ENCODE data around the gene CA11.

CA11 gene

DNA sequence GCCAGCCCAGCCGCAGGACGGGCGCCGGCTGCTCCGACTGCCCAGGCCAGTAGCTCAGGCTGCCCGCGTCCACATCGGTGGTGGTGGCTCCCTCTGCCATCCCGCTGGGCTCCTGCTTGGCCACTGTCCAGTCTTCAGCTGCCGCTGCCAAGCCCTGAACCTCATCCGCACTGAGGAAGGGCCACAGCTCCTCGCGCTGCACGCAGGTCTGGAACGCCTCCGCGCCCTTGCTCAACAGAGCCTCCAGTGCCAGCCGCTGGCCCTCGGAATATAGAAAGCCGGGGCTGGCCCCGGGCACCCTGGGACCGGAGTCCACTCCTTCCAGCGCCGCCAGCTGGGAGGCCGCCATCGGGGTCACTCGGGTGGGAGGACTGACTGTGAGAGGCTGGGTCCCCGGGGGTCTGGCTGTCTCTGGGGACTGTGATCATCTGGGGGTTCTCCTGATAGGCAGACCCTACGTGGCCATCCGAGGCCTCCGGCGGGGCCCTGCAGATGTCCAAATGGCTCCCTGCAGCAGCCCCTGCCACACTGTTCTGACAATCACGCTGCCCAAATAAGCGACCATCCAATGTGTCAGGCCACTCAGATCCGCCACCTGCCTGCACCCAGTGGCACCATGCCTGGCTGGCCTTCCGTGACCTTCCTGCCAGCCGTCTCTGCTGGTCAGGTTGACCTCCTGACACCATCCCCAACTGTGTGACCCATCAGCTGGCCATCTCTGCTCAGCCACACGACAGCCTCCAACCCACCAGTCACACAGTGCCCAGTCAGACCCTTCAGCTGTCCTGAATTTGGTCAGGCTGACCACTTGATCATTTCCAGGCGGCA, 32.7 kb downstream of the CA11 start:
- DNase-seq (ENCODE audit: low read depth): no peak

DNA sequence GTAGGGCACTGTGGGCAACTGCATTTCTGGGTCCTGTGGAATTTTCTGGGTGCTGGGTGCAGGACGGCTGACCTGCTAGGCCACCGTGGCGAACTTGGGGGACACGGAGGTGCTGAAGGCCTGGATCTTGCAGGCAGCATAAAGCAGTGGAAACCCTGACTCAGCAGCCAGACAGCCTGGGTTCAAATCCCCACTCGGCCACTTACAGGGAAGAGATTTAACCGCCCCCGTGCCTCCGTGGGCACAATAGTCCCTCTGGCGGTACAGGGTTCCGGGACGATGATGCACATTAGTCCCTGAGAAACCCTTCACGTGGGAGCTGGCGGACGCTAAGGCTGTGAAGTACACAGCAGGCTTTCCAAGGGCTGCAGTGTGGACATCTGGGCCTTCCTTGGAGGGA, 34.1 kb downstream of the CA11 start:
- no peak for DNase-seq (ENCODE audit: low read depth)

DNA sequence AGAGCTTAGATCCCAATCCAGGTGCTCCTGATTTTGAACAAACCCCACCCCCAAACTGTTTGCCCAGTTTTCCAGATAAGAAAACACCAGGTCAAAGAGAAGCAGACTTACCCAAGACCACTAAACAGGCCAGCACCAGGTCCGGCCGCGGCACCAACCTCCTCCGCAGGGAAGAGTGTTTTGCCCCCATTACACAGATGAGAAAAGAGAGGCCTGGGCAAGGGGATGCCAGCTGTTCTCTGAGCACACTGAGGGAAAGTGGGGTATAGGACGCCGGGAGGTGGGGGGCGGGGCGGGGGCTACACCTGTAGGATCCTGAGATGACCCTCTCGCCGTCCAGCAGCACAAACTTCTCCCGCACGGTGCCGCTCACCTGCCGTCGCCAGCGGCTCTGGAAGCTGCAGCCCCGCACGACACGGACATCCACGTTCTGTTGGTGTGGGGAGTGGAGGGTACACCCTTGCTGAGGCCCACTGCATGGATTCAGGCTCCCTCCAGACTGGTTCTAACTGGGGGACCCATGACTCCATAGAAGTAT, 36.3 kb downstream of the CA11 start:
- no peak for DNase-seq (ENCODE audit: low read depth)

DNA sequence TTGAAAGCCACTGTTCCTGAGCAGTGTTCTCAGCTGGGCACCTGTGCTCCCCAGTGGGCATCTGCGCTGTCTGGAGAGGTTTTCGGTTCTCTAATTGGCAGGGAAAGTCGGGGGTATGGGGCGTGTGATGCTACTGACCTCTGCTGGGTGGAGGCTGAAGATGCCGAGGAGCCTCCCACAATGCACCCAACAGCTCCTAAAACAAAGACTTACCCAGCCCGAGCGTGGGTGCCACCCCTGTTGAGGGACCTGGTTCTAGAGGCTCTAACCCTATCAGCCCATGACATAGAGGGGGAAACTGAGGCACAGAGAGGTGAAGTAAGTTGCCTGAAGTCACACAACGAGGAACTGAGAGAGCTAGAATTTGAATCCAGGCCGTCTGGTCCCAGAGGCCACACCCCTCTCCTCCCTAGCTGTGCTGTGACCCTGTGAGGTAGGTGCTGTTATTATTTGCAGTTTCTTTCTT, 37.2 kb downstream of the CA11 start:
- no peak for DNase-seq (ENCODE audit: low read depth)

DNA sequence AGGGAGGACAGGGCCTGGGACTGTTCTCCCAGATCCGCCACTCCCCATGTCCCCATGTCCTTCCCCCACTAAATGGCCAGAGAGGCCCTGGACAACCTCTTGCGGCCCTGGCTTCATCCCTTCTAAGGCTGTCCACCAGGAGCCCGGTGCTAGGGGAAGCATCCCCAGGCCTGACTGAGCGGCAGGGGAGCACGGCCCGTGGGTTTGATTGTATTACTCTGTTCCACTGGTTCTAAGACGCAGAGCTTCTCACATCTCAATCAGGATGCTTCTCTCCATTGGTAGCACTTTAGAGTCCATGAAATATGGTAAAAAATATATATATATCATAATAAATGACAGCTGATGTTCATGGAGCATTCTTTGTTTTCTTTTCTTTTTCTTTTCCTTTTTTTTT, 38.6 kb downstream of the CA11 start:
- no peak for DNase-seq (ENCODE audit: low read depth)

DNA sequence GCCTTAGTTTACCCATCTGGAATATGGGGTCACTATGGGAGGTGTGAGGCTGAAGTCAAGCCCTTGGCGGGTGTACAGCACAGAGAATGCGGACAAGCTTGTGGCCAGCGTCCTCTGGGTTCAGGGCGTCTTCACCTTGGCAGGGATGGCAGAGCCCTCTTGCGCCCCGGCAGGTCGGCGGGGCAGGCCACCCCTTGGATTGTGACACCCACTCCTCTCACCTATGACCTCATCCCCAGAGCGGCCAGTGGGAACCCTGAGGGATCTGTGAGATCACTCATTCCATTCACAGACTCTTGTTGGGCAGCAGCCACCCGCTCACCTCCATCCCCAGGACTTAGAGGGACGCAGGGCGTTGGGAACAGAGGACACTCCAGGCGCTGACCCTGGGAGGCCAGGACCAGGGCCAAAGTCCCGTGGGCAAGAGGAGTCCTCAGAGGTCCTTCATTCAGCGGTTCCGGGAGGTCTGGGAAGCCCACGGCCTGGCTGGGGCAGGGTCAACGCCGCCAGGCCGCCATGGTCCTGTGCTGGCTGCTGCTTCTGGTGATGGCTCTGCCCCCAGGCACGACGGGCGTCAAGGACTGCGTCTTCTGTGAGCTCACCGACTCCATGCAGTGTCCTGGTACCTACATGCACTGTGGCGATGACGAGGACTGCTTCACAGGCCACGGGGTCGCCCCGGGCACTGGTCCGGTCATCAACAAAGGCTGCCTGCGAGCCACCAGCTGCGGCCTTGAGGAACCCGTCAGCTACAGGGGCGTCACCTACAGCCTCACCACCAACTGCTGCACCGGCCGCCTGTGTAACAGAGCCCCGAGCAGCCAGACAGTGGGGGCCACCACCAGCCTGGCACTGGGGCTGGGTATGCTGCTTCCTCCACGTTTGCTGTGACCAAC, 39.3 kb downstream of the CA11 start, which contains the start of gene SPACA4:
Gene SPACA4 (plus strand): TSS at position 280 of the 896 bp plus-strand sequence. CDS start 237 bp downstream, at position 517.
- DNase-seq (ENCODE audit: low read depth): no peak

DNA sequence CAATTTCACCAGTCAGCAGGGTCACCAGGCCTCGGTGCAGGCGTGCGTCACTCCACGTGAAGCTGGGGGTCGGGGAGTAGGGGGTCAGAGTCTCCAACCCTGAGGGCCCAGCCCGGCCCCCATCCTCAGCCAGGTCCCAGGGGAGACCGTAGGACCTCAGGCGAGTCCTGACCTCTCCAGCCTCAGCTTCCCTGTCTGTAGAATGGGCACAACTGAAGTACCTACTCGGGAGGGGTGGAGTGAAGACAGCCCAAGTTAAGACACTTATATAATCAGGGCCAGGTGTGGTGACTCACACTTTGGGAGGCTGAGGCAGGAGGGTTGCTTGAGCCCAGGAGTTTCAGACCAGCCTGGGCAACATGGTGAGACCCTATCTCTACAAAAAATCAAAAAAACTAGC, 42.1 kb downstream of the CA11 start:
- no peak for DNase-seq (ENCODE audit: low read depth)

DNA sequence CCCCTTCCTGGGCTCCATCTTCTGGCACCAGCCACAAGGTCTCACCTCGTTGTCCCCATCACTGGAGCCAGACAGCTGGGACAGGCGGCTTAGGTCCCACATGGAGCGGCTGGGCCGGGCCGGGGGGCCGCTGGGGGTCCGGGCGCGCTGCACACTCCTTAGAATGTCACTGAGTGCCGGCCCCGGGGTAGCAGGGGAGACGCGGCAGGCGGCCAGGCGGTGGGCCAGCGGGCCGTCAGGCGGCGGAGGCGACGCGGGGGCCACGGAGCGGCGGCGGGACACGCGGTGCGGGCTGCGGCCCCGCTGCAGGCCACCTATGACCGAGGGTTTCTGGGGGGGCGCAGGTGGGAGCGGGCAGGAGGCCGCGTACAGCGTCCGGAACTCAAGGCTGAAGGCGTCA, 42.5 kb downstream of the CA11 start:
- no peak for DNase-seq (ENCODE audit: low read depth)

DNA sequence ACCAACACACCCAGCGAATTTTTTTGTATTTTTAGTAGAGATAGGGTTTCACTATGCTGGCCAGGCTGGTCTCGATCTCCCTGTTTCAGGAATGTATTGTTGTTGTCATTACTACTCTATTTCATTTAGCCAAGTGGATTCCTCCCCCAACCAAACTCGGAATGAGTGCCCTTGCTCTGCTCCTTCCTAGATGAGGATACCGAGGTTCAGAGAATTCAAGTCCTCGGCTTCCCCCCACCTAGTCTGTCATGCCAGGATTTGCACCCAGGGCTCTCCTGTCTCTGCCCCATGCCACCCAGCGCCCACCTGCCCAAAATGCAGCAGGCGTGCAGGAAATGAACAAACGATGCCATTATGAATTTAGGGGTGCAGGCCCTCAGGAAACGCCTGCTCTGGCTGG, 43.0 kb downstream of the CA11 start:
- no peak for DNase-seq (ENCODE audit: low read depth)

DNA sequence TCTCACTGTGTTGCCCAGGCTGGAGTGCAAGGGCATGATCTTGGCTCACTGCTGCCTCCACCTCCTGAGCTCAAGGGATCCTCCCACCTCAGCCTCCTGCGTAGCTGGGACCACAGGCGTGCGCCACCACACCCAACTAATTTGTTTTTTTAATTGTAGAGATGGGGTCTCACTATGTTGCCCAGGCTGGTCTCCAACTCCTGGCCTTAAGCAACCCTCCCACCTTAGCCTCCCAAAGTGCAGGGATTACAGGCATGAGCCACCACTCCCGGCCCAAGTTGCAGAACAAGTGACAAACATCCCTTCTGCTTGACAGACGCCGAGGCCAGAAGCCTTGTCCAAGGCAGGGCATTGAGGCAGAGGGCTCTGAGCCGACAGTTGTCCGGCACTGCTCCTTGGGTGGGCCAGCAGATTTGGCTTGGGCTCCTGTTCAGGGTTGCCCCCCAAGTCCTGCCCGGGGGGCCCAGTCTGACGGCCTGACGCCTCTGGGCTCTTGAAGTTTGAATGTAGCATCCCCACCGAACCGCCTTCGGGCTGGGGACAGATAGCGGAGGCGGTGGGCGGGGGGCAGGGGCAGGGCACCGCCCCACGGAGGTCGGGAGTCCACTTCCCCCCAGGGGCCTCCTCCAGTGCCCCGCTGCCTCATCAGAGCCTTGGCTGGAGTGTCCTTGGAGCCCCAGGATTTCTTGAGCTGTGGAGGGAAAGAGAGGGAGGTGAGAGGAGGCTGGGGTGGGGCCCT, 45.1 kb downstream of the CA11 start:
- no peak for DNase-seq (ENCODE audit: low read depth)

DNA sequence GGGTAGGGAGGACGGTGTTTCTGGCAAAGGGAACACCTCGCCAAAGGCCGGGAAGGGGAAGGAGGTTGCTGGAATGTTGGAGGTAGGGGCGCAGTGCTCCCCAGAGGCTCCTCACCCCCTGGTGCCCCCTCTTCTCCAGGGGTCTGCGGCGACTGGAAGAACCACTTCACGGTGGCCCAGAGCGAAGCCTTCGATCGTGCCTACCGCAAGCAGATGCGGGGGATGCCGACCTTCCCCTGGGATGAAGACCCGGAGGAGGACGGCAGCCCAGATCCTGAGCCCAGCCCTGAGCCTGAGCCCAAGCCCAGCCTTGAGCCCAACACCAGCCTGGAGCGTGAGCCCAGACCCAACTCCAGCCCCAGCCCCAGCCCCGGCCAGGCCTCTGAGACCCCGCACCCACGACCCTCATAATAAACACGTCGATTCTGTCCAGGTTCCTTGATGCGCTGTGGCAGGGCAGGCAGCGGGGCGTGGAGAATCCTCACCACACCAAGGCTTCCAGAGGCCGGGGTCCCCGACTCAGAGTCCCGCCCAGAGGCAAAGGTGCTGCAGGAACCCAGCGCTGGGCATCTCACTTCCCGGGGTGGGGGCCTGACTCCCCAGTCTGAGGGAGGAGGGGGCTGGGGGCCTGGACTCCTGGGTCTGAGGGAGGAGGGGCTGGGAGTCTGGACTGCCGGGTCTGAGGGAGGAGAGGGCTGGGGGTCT, 46.8 kb downstream of the CA11 start:
- no peak for DNase-seq (ENCODE audit: low read depth)

DNA sequence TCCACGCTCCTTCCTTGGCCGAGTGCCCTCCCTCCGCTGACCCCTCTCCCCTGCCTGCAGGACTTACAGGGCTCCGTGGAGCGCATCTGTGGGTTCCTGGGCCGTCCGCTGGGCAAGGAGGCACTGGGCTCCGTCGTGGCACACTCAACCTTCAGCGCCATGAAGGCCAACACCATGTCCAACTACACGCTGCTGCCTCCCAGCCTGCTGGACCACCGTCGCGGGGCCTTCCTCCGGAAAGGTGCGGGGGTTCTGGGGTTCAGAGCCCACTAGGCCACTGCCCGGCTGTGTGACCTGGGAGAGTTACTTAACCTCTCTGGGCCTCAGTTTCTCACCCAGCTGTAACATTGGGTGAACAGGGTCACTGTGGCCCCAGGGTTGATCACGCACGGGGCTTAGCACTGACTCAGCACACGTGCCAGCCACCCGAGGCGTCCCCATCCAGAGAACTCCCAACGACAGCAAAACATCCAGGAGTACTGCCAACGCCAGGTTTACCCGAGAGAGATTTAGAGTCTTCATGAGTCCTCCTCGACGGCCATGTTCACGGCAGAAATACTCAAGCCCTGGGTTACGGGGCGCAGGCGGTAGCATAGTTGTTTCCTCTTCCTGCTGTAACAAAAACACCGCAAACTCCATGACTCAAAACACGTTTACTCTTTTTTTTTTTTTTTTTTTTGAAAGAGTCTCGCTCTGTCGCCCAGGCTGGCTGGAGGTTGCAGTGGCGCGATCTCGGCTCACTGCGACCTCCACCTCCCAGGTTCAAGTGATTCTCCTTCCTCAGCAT, 49.1 kb downstream of the CA11 start:
- DNase-seq (ENCODE audit: low read depth): no peak

DNA sequence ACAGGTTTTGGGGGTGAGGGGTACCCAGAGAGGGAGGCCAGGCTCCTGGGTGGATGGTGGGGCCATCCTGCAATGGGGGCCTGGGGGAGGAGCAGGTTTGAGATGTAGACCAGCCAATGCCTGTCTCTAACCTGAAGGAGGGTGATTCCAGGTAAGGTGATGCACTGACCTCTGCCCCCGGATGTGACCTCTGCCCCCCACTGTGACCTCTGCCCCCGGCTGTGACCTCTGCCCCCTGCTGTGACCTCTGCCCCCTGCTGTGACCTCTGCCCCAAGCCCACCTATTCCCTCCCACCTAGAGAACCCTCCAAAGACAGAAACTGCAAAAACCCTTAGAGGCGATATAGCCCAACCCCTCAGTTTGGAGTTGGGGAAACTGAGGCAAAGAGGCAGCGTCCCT, 49.8 kb downstream of the CA11 start:
- no peak for DNase-seq (ENCODE audit: low read depth)

DNA sequence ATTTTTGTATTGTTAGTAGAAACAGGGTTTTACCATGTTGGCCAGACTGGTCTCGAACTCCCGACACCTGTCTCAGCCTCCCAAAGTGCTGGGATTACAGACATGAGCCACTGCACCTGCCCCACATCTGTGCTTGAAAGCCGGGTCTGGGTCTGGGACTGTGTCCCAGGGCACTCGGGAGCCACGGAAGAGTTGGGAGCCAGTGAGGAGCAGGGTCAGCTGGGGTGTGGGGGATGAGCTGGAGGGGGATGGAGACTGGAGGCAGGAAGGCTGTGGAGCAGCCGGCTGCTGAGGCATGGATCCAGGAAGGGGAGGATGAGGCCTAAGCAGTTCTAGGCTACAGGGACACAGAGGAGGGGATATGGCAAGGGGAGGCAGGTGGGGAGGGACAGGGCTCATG, 50.2 kb downstream of the CA11 start:
- DNase-seq (ENCODE audit: low read depth): no peak

DNA sequence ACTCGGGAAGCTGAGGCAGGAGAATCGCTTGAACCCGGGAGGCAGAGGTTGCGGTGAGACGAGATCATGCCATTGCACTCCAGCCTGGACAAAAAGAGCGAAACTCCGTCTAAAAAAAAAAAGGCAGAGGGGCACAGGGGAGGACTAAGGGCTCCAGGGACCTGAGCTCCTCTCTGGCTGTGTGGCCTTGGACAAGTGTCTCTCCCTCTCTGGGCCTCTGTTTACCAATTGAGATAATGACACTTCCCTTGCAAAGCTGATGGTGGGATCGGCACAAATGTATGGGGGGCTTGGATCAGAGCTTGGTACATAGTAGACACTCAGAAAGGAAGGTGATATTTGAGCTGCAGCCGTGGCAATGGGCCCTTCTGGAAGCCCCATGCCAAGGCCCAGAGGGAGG, 50.8 kb downstream of the CA11 start:
- DNase-seq (ENCODE audit: low read depth): no peak

DNA sequence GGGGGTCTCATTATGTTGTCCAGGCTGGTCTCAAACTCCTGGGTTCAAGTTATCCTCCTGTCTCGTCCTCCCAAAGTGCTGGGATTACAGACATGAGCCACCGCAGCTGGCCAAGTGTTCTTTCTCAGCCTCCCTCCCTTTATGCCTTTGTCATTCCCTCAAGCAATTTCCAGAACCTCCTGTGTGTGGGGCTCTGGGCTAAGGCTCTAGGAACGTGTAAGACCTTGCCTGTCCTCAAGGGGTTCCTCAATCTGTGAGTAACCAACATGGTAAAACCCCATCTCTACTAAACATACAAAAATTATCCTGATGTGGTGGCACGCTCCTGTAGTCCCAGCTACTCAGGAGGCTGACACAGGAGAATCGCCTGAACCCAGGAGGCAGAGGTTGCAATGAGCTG, 55.0 kb downstream of the CA11 start:
- DNase-seq (ENCODE audit: low read depth): no peak

DNA sequence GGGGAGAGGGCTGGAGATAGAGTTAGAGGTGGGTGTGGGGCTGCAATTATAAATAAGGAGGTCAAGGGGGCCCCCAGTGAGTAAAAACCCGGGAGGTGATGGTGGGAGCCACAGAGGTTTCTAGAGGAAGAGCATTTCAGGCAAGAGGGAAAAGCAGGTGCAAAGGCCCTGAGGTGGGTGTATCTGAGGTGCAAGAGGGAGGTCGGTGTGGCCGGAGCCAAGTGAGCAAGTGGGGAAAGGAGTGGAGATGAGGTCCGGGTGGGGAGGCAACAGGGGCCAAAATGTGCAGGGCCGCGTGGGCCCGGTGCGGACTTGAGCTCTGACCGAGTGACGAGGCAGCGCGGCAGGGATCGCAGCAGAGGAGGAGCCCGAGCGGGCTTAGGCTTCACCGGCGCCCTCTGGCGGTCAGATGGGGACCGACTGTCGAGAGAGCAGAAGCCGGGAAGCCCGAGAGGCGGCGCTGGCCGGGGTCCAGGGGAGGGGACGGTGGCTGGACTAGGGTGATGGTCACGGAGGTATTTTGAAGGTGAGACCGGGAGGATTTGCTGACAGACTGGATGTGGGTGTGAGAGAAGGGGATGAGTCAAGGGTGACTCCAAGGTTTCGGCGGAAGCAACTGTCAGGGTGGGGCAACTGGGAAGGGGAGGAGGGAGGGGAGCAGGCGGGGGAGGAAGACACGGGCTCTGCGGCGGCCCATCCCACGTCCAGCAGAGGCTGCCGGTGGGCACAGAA, 57.2 kb downstream of the CA11 start:
- peak; percentile 65 for DNase-seq (ENCODE audit: low read depth)
